K562 (cell line): ENCODE data around the gene CLSTN1. TPM values are rescaled to one million over a fixed set of nuclear protein-coding genes. Genes with fewer than 3 reads are reported as not detected.

Experiments used
- ERF ChIP-seq: fragments of 450-650 bp; formaldehyde crosslinking; IDR thresholded peaks from 2 replicates; pipeline ENCODE4 v1.4.0; 2020; ENCODE audit warnings: mild to moderate bottlenecking, mixed read lengths
- ETV1 ChIP-seq: fragments of 450-650 bp; conservative IDR thresholded peaks from 2 replicates; pipeline ENCODE4 v1.6.1; 2016; ENCODE audit warnings: missing genetic modification characterization, control low read depth, low read depth, missing compliant biosample characterization
- FOSL1 ChIP-seq: fragments of 200-800 bp; sonication (Bioruptor generic); conservative IDR thresholded peaks from 2 replicates; pipeline ENCODE4 v1.6.1; 2016; ENCODE audit warnings: missing genetic modification characterization, missing compliant biosample characterization
- HDAC6 ChIP-seq: IDR thresholded peaks from 2 replicates; pipeline ENCODE4 v1.6.1; 2012; ENCODE audit warnings: low read depth, mild to moderate bottlenecking, control low read depth, inconsistent platforms, low read length, moderate library complexity
- HNRNPH1 ChIP-seq: fragments of 200-400 bp; formaldehyde crosslinking; optimal IDR thresholded peaks from 2 replicates; pipeline ENCODE3; 2017; ENCODE audit warnings: low read depth, mild to moderate bottlenecking, low read length, moderate library complexity
- JUNB ChIP-seq: fragments of 450-650 bp; formaldehyde crosslinking; conservative IDR thresholded peaks from 2 replicates; pipeline ENCODE4 v1.4.0; 2020; ENCODE audit warnings: mild to moderate bottlenecking
- LCOR ChIP-seq: sonication (generic); formaldehyde crosslinking; IDR thresholded peaks from 2 replicates; pipeline ENCODE4 v1.8.0; 2022; ENCODE audit warnings: mild to moderate bottlenecking, missing genetic modification reagents
- MED1 ChIP-seq: sonication (generic); formaldehyde crosslinking; IDR thresholded peaks from 2 replicates; pipeline ENCODE4 v1.8.1; 2023; ENCODE audit warnings: missing genetic modification reagents, borderline replicate concordance
- NFIX ChIP-seq: fragments of 250-450 bp; sonication (Bioruptor Pico); IDR thresholded peaks from 2 replicates; pipeline ENCODE4 v1.4.0; 2020; ENCODE audit warnings: low read depth, mild to moderate bottlenecking, moderate library complexity
- POLR2AphosphoS2 ChIP-seq: IDR thresholded peaks from 2 replicates; pipeline ENCODE4 v1.6.1; 2012; ENCODE audit warnings: low read length, improper control_type of control experiment
- SAFB2 ChIP-seq: fragments of 200-400 bp; formaldehyde crosslinking; IDR thresholded peaks from 2 replicates; pipeline ENCODE4 v1.6.1; 2018; ENCODE audit warnings: borderline replicate concordance, low read length, low read depth, moderate library complexity; ENCODE audit not compliant: severe bottlenecking
- TARDBP ChIP-seq: fragments of 450-650 bp; IDR thresholded peaks from 2 replicates; pipeline ENCODE4 v1.6.1; 2016
- WHSC1 ChIP-seq: IDR thresholded peaks from one replicate; pipeline ENCODE4 v1.6.1; 2012; ENCODE audit warnings: low read length, control low read depth, inconsistent platforms
- ZKSCAN3 ChIP-seq: fragments of 250-450 bp; sonication (Bioruptor Pico); IDR thresholded peaks from 2 replicates; pipeline ENCODE4 v1.4.0; 2020
- ZNF12 ChIP-seq: sonication (generic); formaldehyde crosslinking; IDR thresholded peaks from 2 replicates; pipeline ENCODE4 v1.4.0; 2020; ENCODE audit warnings: mild to moderate bottlenecking, missing genetic modification reagents
- ZNF133 ChIP-seq: fragments of 250-450 bp; sonication (Bioruptor Pico); IDR thresholded peaks from 2 replicates; pipeline ENCODE4 v1.4.0; 2020; ENCODE audit warnings: mild to moderate bottlenecking
- ZNF436 ChIP-seq: fragments of 250-450, 450-650 bp; sonication (Bioruptor Pico); formaldehyde crosslinking; IDR thresholded peaks from 2 replicates; pipeline ENCODE4 v1.7.0; 2020; ENCODE audit warnings: mild to moderate bottlenecking
- polyA plus RNA-seq, 8 experiments: library from polyadenylated mRNA; depleted of rRNA in 4 of 8; stranded (reverse) in 5 of 8; unstranded in 3 of 8; fragments of >200 nt; fragmentation: Nextera tagmentation in 2 of 8; fragmentation: Illumina TruSeq in 1 of 8; extraction: Ambion mirVana in 2 of 8; extraction: Trizol in 1 of 8; gene quantifications; 2 replicates each; pipeline versions ENCODE4 v1.2.1 to v1.2.3, GENCODE V29; 2011 to 2014; ENCODE audit warnings: inconsistent platforms in 1 of 8, missing spikeins in 1 of 8
- total RNA-seq, 7 experiments: library from RNA; depleted of rRNA in 6 of 7; stranded (reverse); fragments of >200 nt in 6 of 7; fragmentation: Illumina TruSeq in 2 of 7; extraction: Trizol in 2 of 7; gene quantifications; 2 replicates each; pipeline versions ENCODE4 v1.2.1 to v1.2.3, GENCODE V29; 2011 to 2021; ENCODE audit warnings: low replicate concordance in 1 of 7
- TF ChIP-seq, protein P1 (sequence below): fragments of 250-450 bp; sonication (Bioruptor Pico); IDR thresholded peaks from 2 replicates; pipeline ENCODE4 v1.8.0; 2022; ENCODE audit warnings: moderate library complexity, mild to moderate bottlenecking, inconsistent platforms
- TF ChIP-seq, protein P2 (sequence below): fragments of 450-650 bp; IDR thresholded peaks from 2 replicates; pipeline ENCODE4 v1.6.1; 2017; ENCODE audit warnings: antibody characterized with exemption, mild to moderate bottlenecking
- TF ChIP-seq, protein P3 (sequence below), 2 experiments: fragments of 250-450 bp in 1 of 2; fragments of 450-650 bp in 1 of 2; sonication (Bioruptor Pico) in 1 of 2; IDR thresholded peaks; 2 replicates each; pipeline versions ENCODE4 v1.6.1 to v1.8.0; 2016 to 2021; ENCODE audit warnings: mild to moderate bottlenecking in 2 of 2, moderate library complexity in 2 of 2, missing compliant biosample characterization in 1 of 2, missing genetic modification characterization in 1 of 2
- TF ChIP-seq, protein P4 (sequence below): sonication (generic); formaldehyde crosslinking; IDR thresholded peaks from 2 replicates; pipeline ENCODE4 v1.8.1; 2023; ENCODE audit warnings: mild to moderate bottlenecking, missing genetic modification reagents

Gene CLSTN1
- total and polyA plus RNA-seq, 9 of the 15 experiments (the other 6 are each of a cell fraction or from before 2014, with no cell fraction given), result 1.1 to 32.5 (median 13.3) TPM

GRCh38 chr1:9718006-9718680 lies 105.6 kb downstream of the CLSTN1 start (continued):
- TF ChIP-seq, protein P1, sequence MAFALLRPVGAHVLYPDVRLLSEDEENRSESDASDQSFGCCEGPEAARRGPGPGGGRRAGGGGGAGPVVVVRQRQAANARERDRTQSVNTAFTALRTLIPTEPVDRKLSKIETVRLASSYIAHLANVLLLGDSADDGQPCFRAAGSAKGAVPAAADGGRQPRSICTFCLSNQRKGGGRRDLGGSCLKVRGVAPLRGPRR (CRISPR knock-in tag), result peak; percentile 64; the same call in 1 of the 2 replicates
- TF ChIP-seq NFIX (CRISPR knock-in tag), result no peak
- TF ChIP-seq, protein P2, sequence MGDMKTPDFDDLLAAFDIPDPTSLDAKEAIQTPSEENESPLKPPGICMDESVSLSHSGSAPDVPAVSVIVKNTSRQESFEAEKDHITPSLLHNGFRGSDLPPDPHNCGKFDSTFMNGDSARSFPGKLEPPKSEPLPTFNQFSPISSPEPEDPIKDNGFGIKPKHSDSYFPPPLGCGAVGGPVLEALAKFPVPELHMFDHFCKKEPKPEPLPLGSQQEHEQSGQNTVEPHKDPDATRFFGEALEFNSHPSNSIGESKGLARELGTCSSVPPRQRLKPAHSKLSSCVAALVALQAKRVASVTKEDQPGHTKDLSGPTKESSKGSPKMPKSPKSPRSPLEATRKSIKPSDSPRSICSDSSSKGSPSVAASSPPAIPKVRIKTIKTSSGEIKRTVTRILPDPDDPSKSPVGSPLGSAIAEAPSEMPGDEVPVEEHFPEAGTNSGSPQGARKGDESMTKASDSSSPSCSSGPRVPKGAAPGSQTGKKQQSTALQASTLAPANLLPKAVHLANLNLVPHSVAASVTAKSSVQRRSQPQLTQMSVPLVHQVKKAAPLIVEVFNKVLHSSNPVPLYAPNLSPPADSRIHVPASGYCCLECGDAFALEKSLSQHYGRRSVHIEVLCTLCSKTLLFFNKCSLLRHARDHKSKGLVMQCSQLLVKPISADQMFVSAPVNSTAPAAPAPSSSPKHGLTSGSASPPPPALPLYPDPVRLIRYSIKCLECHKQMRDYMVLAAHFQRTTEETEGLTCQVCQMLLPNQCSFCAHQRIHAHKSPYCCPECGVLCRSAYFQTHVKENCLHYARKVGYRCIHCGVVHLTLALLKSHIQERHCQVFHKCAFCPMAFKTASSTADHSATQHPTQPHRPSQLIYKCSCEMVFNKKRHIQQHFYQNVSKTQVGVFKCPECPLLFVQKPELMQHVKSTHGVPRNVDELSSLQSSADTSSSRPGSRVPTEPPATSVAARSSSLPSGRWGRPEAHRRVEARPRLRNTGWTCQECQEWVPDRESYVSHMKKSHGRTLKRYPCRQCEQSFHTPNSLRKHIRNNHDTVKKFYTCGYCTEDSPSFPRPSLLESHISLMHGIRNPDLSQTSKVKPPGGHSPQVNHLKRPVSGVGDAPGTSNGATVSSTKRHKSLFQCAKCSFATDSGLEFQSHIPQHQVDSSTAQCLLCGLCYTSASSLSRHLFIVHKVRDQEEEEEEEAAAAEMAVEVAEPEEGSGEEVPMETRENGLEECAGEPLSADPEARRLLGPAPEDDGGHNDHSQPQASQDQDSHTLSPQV, result 0 out of 2 replicates have a peak, but pooled peaks have one; percentile 49
- no peak for TF ChIP-seq POLR2AphosphoS2
- TF ChIP-seq, protein P3, sequence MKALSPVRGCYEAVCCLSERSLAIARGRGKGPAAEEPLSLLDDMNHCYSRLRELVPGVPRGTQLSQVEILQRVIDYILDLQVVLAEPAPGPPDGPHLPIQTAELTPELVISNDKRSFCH (CRISPR knock-in tag; IDR thresholded peaks at IDR 0.05), result no peak
- TF ChIP-seq, protein P3 (tag; IDR thresholded peaks at IDR 0.05), result no peak
- TF ChIP-seq ZNF133 (CRISPR knock-in tag), result no peak
- TF ChIP-seq WHSC1, result peak; percentile 79
- TF ChIP-seq, protein P4, sequence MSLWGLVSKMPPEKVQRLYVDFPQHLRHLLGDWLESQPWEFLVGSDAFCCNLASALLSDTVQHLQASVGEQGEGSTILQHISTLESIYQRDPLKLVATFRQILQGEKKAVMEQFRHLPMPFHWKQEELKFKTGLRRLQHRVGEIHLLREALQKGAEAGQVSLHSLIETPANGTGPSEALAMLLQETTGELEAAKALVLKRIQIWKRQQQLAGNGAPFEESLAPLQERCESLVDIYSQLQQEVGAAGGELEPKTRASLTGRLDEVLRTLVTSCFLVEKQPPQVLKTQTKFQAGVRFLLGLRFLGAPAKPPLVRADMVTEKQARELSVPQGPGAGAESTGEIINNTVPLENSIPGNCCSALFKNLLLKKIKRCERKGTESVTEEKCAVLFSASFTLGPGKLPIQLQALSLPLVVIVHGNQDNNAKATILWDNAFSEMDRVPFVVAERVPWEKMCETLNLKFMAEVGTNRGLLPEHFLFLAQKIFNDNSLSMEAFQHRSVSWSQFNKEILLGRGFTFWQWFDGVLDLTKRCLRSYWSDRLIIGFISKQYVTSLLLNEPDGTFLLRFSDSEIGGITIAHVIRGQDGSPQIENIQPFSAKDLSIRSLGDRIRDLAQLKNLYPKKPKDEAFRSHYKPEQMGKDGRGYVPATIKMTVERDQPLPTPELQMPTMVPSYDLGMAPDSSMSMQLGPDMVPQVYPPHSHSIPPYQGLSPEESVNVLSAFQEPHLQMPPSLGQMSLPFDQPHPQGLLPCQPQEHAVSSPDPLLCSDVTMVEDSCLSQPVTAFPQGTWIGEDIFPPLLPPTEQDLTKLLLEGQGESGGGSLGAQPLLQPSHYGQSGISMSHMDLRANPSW (CRISPR knock-in tag), result no peak
- no peak for TF ChIP-seq HNRNPH1
- TF ChIP-seq SAFB2, result no peak
- 0 out of 2 replicates have a peak, but pooled peaks have one; percentile 4 for TF ChIP-seq JUNB
- peak; percentile 73; the same call in 1 of the 2 replicates for TF ChIP-seq ERF
- no peak for TF ChIP-seq TARDBP
- TF ChIP-seq LCOR, result no peak
- no peak for TF ChIP-seq FOSL1 (tag)
- no peak for TF ChIP-seq ZNF12 (CRISPR knock-in tag)
- no peak for TF ChIP-seq MED1 (CRISPR knock-in tag)
- TF ChIP-seq ZKSCAN3, result no peak
- no peak for TF ChIP-seq HDAC6
- TF ChIP-seq ZNF436, result no peak
- 0 out of 2 replicates have a peak, but pooled peaks have one; percentile 6 for TF ChIP-seq ETV1 (tag)
